ENCODE results near the gene RTN4RL1.

The RTN4RL1 gene

GRCh38 chr17:2058586-2059546, 33.7 kb upstream of the RTN4RL1 start:
- peak; percentile 63 for DNase-seq

DNA sequence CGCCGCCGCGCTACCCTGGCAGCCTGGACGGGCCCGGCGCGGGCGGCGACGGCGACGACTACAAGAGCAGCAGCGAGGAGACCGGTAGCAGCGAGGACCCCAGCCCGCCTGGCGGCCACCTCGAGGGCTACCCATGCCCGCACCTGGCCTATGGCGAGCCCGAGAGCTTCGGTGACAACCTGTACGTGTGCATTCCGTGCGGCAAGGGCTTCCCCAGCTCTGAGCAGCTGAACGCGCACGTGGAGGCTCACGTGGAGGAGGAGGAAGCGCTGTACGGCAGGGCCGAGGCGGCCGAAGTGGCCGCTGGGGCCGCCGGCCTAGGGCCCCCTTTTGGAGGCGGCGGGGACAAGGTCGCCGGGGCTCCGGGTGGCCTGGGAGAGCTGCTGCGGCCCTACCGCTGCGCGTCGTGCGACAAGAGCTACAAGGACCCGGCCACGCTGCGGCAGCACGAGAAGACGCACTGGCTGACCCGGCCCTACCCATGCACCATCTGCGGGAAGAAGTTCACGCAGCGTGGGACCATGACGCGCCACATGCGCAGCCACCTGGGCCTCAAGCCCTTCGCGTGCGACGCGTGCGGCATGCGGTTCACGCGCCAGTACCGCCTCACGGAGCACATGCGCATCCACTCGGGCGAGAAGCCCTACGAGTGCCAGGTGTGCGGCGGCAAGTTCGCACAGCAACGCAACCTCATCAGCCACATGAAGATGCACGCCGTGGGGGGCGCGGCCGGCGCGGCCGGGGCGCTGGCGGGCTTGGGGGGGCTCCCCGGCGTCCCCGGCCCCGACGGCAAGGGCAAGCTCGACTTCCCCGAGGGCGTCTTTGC, 32.8 kb upstream of the RTN4RL1 start:
- no peak for DNase-seq

DNA sequence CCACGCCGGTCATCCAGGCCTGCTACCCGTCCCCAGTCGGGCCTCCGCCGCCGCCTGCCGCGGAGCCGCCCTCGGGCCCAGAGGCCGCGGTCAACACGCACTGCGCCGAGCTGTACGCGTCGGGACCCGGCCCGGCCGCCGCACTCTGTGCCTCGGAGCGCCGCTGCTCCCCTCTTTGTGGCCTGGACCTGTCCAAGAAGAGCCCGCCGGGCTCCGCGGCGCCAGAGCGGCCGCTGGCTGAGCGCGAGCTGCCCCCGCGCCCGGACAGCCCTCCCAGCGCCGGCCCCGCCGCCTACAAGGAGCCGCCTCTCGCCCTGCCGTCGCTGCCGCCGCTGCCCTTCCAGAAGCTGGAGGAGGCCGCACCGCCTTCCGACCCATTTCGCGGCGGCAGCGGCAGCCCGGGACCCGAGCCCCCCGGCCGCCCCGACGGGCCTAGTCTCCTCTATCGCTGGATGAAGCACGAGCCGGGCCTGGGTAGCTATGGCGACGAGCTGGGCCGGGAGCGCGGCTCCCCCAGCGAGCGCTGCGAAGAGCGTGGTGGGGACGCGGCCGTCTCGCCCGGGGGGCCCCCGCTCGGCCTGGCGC, 32.1 kb upstream of the RTN4RL1 start:
- peak; percentile 24 for DNase-seq

DNA sequence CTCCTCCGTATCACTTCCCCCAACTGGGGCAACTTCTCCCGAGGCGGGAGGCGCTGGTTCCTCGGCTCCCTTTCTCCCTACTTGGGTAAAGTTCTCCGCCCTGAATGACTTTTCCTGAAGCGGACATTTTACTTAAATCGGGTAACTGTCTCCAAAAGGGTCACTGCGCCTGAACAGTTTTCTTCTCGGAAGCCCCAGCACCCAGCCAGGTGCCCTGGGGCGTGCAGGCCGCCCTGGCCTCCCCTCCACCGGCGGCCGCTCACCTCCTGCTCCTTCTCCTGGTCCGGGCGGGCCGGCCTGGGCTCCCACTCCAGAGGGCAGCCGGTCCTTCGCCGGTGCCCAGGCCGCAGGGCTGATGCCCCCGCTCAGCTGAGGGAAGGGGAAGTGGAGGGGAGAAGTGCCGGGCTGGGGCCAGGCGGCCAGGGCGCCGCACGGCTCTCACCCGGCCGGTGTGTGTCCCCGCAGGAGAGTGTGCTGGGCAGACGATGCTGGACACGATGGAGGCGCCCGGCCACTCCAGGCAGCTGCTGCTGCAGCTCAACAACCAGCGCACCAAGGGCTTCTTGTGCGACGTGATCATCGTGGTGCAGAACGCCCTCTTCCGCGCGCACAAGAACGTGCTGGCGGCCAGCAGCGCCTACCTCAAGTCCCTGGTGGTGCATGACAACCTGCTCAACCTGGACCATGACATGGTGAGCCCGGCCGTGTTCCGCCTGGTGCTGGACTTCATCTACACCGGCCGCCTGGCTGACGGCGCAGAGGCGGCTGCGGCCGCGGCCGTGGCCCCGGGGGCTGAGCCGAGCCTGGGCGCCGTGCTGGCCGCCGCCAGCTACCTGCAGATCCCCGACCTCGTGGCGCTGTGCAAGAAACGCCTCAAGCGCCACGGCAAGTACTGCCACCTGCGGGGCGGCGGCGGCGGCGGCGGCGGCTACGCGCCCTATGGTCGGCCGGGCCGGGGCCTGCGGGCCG, 31.4 kb upstream of the RTN4RL1 start:
- peak; percentile 59 for DNase-seq

DNA sequence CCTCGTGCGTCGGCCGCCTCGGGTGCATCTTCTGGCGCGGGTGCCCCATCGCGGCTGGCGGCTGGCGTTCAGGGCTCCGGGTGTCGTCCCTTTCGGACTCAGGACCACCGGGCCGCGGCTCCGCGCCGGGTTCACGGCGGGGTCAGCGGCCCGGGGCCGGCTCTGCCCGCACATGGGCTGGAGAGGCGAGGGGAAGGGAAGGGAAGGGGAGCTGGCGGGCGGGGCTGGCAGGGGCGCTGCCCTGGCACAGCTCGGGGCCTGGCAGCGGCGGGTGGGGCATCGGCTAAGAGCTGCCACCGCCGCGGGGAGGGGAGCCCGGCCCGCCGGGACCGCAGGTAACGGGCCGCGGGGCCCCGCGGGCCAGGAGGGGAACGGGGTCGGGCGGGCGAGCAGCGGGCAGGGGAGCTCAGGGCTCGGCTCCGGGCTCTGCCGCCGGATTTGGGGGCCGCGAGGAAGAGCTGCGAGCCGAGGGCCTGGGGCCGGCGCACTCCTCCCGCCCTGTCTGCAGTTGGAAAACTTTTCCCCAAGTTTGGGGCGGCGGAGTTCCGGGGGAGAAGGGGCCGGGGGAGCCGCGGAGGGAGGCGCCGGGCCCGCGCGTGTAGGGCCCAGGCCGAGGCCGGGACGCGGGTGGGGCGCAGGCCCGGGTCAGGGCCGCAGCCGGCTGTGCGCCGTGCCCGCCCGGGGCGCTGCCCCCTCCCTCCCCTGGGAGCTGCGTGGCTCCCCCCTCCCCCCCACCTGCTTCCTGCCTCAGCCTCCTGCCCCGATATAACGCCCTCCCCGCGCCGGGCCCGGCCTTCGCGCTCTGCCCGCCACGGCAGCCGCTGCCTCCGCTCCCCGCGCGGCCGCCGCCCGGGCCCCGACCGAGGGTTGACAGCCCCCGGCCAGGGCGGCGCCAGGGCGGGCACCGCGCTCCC, 30.4 kb upstream of the RTN4RL1 start:
- peak; percentile 46 for DNase-seq

GRCh38 chr17:2054512-2055291, 29.6 kb upstream of the RTN4RL1 start, which contains the start of gene HIC1:
Gene HIC1 (plus strand): TSS chr17:2055103. CDS start chr17:2056691, 1,588 bp downstream.
- DNase-seq = peak; percentile 84

- no peak for DNase-seq
These were observed 29.1 kb upstream of the RTN4RL1 start for GRCh38 chr17:2054262-2054511.

- DNase-seq = peak; percentile 80
These were observed 28.5 kb upstream of the RTN4RL1 start for GRCh38 chr17:2053380-2054261.

GRCh38 chr17:2051933-2052559, 26.9 kb upstream of the RTN4RL1 start:
- no peak for DNase-seq

GRCh38 chr17:2051061-2051932, 26.2 kb upstream of the RTN4RL1 start:
- no peak for DNase-seq

GRCh38 chr17:2050300-2051060, 25.3 kb upstream of the RTN4RL1 start:
- peak; percentile 77 for DNase-seq

DNA sequence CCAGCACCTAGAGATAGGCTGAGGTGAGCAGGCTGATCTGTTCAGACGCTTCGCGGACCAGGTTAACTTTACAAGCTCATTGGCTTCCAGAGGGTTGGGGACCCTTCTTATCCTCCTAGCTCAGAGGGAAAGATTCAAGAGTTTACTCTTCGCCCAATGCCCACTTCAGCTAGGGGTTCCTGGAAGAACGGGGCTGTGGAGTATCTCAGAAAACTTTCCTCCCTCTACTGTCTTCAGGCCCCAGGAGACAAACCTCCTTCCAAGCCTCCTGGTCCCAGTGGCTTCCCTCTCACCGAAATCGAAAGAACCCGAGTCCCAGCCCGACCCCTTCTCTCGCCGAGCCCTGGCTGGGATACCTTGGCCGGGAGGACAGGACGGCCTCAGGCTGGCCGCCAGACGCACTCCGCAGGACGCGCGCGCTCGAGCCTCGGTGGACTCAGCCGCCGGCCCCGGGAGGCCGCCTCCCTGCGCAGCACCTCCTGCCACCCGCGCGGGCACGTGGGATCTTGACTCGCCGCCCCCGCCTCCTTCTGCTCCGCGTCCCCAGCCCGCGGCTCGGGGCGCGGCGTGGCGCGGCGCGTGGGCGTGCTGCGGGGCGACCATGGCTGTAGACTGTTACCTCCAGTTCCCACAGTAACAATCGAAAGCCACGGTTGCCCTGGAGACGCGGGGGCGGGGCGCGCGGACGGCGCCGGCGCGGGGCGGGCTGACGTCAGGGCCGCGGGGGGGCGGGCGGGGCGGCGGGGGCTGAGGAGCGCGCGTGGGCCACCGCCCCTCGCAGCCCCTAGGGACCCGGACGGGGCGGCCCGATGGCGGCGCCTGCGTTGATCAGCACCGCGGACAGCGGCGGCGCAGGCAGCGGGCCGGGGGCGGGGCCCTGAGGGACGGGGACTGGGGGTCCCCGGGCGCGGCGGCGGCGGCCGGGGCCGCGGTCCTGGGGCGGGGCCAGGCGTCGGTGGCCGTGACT, 24.5 kb upstream of the RTN4RL1 start:
- peak; percentile 90 for DNase-seq

GRCh38 chr17:2048805-2049204, 23.7 kb upstream of the RTN4RL1 start:
- DNase-seq = no peak

DNA sequence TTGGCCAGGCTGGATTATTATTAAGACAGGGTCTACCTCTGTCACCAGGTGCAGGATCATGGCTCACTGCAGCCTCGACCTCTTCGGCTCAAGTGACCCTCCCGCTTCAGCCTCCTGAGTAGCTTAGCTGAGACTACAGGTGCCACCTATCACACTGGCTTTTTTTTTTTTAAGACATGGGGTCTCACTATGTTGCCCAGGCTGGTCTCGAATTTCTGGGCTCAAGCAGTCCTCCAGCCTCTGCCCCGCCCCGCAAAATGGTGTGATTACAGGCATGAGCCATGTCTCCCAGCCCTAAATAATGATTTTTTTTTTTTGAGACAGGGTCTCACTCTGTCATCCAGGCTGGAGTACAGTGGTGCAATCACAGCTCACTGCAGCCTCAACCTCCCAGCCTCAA, 22.5 kb upstream of the RTN4RL1 start:
- no peak for DNase-seq

GRCh38 chr17:2044263-2044894, 19.2 kb upstream of the RTN4RL1 start:
- no peak for DNase-seq

Measured in activated naive CD4-positive, alpha-beta T cell treated with anti-CD3 and anti-CD28 coated beads, Interleukin-2, amount 50 U/mL, for 16 hours (primary cell).